IMR-90 (cell line): ENCODE data around the gene GNAT3.
A peak's percentile ranks its signal among the peaks of the same experiment; 100 is the strongest.

Source experiments
- BHLHE40 ChIP-seq: fragments of 150-350 bp; IDR thresholded peaks from 2 replicates; pipeline ENCODE4 v1.6.1; 2016; ENCODE audit warnings: mild to moderate bottlenecking, low read depth, low read length
- CEBPB ChIP-seq: IDR thresholded peaks from 2 replicates; pipeline ENCODE4 v1.6.1; 2012; ENCODE audit warnings: low read depth, low read length, improper control_type of control experiment
- CHD1 ChIP-seq: IDR thresholded peaks from 2 replicates; pipeline ENCODE4 v1.6.1; 2012; ENCODE audit warnings: low read depth, low read length, improper control_type of control experiment
- CTCF ChIP-seq: conservative IDR thresholded peaks from 2 replicates; pipeline ENCODE4 v1.5.1; 2012; ENCODE audit warnings: mild to moderate bottlenecking, low read depth, low read length, improper control_type of control experiment
- FOS ChIP-seq: fragments of 150-350 bp; IDR thresholded peaks from 2 replicates; pipeline ENCODE4 v1.6.1; 2016; ENCODE audit warnings: low read depth, low read length
- MAFK ChIP-seq: IDR thresholded peaks from 2 replicates; pipeline ENCODE4 v1.6.1; 2012; ENCODE audit warnings: low read depth, low read length, improper control_type of control experiment
- MXI1 ChIP-seq: IDR thresholded peaks from 2 replicates; pipeline ENCODE4 v1.6.1; 2012; ENCODE audit warnings: low read depth, mild to moderate bottlenecking, low read length, moderate library complexity, borderline replicate concordance
- POLR2A ChIP-seq: IDR thresholded peaks from 2 replicates; pipeline ENCODE4 v1.6.1; 2012; ENCODE audit warnings: mild to moderate bottlenecking, low read depth, low read length
- RAD21 ChIP-seq: IDR thresholded peaks from 2 replicates; pipeline ENCODE4 v1.6.1; 2012; ENCODE audit warnings: low read length, improper control_type of control experiment
- RCOR1 ChIP-seq: IDR thresholded peaks from 2 replicates; pipeline ENCODE4 v1.6.1; 2012; ENCODE audit warnings: mild to moderate bottlenecking, low read length, improper control_type of control experiment; ENCODE audit not compliant: insufficient replicate concordance
- RFX5 ChIP-seq: IDR thresholded peaks from 2 replicates; pipeline ENCODE4 v1.8.0; 2012; ENCODE audit warnings: low read depth, mild to moderate bottlenecking, low read length, moderate library complexity
- SMC3 ChIP-seq: fragments of 150-350 bp; IDR thresholded peaks from 2 replicates; pipeline ENCODE4 v1.6.1; 2016; ENCODE audit warnings: low read depth, mild to moderate bottlenecking, antibody characterized with exemption, low read length, moderate library complexity

GRCh38 chr7:80428161-80429054 is 83.5 kb downstream of the GNAT3 start:
- TF ChIP-seq CTCF (peak; percentile 84), POLR2A (no peak), MXI1 (no peak), RAD21 (peak; percentile 90), MAFK (no peak), CEBPB (no peak), BHLHE40 (no peak), SMC3 (peak; percentile 84), RCOR1 (no peak), FOS (no peak), CHD1 (no peak), RFX5 (no peak)
